Lower leg skin (tissue), 4 donors: Measurements from ENCODE around the gene STAT6. TPM values are rescaled to one million over a fixed set of nuclear protein-coding genes. Genes with fewer than 3 reads are reported as not detected.

Experiments used
- DNase-seq, 2 donors: peaks; one replicate each; pipeline ENCODE4 v3.0.0-alpha.2; 2019; ENCODE audit warnings: low spot score in 2 of 2
- H3K4me3 ChIP-seq: fragments of 200-600 bp; sonication (generic); 2 replicates; pipeline ENCODE4 v1.5.1; 2017; ENCODE audit warnings: mild to moderate bottlenecking, low read depth; ENCODE audit not compliant: poor library complexity, severe bottlenecking
- POLR2A ChIP-seq, 2 donors: fragments of 450-650 bp; IDR thresholded peaks; one replicate each; pipeline ENCODE4 v1.6.1; 2016 to 2017; ENCODE audit warnings: antibody characterized with exemption in 2 of 2, mild to moderate bottlenecking in 1 of 2, moderate library complexity in 1 of 2
- WGBS, 2 donors: methylation state at CpG; one replicate each; pipeline ENCODE4 v1.1.5; 2018; 5-methylcytosine and 5-hydroxymethylcytosine counted together
- intact Hi-C: fragments of 100-400 bp; cut with DNase I; formaldehyde crosslinking; loops from one replicate; pipeline ENCODE4 v1.15.0; 2023; ENCODE audit warnings: low total_unique reads
- total RNA-seq, 4 donors: library from RNA; depleted of rRNA; stranded (reverse); fragments of >200 nt; gene quantifications; one replicate each; pipeline ENCODE4 v1.1.0, GENCODE V29; 2016
- TF ChIP-seq, protein P1 (sequence below), 3 donors: fragments of 450-650 bp; IDR thresholded peaks; one replicate each; pipeline ENCODE4 v1.5.1; 2016; ENCODE audit warnings: antibody characterized with exemption in 3 of 3, mild to moderate bottlenecking in 3 of 3, moderate library complexity in 2 of 3

STAT6 gene
- total RNA-seq, 4 donors from 2014 or later: 105 to 210 (median 129) TPM

DNA sequence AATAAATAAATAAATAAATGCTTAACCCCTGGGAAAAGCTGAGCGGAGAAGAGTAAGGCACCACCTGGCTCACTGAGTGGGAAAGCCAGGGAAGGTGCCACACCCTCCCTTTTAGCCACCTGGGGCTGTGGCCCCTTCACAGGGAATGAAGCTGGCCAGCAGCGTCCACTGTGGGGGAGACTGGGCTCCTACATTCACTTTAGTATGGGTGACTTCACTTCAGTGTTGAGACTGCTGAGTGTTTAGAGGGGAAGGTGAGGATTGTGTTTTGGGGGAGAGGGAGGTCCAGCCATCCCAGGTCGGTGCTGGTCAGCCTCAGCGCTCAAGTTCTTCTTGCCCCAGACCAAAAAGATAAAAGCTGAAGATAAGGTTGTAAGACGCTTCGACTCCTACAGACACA lies 20.7 kb downstream of the STAT6 start:
- 30 to 32% methylated on average over 6 of the region's 6 CpGs for WGBS, 2 donors
- DNase-seq: no peak
- intact Hi-C loops: no loop called here

DNA sequence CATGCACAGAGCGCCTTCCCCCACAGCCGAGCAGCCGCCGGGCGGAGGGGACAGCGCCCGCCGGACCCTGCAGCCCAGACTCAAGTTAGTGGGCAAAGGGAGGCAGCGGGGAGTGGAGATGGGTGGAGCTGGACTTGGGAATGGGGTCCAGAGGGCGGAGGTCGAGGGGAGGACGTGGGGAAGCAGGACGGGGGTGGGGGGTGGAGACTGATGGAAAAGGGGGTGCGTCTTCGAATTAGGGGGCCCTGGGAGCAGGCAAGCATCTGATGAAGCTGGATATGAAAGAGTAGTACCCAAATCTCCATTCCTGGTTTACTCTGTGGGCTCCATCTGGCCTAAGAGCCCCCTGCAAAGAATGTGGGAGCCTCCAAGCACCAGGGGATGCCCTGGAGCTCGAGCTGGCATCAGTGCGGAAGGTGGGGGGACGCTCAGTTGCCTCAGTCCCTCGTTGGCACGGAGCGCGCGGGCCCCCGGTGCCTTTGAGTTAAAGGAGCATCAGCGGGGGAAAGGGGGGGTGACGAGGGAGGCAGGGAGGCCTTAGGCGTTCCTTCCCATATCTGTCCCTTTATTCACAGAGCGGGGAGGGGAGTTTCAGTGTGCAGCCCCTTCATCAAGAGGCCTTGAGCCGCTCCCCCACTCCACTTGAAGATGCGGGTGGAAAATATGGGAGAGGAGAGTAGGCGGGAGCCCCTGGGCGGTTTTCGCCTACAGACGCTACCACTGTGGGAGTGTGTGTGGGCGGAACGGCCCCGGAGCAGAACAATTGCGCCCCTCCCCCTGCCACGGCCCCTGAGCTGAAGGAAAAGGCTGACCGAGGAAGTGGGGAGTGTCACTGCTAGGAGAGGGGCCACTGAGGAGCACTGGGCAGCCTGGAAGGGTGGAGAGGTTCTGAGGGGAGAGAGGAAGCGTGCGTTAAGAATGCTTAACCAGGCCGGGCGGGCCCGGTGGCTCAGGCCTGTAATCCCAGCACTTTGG lies 21.6 kb downstream of the STAT6 start:
- 1 to 2% methylated on average over 45 of the region's 45 CpGs for WGBS, 2 donors
- TF ChIP-seq, protein P1, sequence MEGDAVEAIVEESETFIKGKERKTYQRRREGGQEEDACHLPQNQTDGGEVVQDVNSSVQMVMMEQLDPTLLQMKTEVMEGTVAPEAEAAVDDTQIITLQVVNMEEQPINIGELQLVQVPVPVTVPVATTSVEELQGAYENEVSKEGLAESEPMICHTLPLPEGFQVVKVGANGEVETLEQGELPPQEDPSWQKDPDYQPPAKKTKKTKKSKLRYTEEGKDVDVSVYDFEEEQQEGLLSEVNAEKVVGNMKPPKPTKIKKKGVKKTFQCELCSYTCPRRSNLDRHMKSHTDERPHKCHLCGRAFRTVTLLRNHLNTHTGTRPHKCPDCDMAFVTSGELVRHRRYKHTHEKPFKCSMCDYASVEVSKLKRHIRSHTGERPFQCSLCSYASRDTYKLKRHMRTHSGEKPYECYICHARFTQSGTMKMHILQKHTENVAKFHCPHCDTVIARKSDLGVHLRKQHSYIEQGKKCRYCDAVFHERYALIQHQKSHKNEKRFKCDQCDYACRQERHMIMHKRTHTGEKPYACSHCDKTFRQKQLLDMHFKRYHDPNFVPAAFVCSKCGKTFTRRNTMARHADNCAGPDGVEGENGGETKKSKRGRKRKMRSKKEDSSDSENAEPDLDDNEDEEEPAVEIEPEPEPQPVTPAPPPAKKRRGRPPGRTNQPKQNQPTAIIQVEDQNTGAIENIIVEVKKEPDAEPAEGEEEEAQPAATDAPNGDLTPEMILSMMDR (IDR thresholded peaks at IDR 0.05): no peak
- TF ChIP-seq POLR2A (IDR thresholded peaks at IDR 0.05): no peak
- intact Hi-C loops: no loop called here
- H3K4me3 ChIP-seq: peak overlapping the region; percentile 77
- DNase-seq: peak; percentile 73 to 96

More for the DNA sequence above, 20.7 kb downstream of the STAT6 start:
- no peak for TF ChIP-seq POLR2A (IDR thresholded peaks at IDR 0.05)
- TF ChIP-seq, protein P1 (IDR thresholded peaks at IDR 0.05): no peak
- peak overlapping the region; percentile 77 for H3K4me3 ChIP-seq

DNA sequence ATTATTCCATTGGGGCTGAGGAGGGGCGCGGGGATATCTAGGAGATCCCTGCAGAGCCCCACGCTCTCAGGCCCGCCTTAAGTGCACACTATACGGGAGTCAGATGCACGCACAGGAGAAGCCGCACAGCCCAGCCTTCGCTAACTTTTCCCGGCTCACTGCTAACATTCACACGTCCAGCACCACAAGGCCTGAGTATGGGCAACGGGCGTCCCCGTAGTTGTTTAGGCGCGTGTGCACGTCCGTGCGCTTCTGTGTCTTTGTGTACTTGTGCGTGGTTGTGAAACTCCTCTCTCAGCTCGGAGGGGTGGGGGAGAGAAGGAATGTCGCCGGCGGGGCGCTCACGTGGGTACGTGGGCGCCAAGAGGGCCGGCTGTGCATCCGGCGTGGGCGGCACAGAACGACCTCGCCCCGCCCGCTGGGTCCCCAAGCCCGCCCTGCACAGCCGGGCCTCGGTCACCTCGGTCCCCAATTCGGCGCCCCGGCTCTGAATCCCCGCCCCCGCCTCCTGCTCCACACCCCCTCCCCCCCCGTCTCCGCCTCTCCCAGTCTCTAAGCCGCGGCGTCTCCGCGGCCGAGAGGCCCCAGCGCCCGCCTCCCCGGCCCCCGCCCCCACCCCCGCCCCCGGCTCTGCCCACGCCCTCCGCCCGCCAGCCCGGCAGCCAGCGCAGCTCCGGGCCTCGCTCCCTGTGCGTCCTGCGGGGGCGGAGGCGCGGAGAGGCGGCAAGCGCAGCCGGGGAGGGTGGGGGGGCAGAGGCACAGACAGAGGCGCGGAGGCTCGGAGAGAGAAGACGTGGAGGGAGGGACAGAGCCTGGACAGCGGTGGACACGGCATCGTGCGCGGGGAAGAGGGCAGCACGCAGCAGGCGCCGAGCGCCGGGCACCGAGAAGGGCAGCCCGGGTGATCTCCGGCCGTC lies 22.6 kb downstream of the STAT6 start, which contains the start of gene NAB2:
Gene NAB2, plus strand, starts transcription at position 761 of the 917 bp plus-strand sequence. CDS start 158 bp downstream, outside the sequence.
- intact Hi-C loops: no loop called here
- 0% methylated on average over 55 to 61 of the region's 91 CpGs for WGBS, 2 donors
- peak; percentile 95 to 99 for DNase-seq
- H3K4me3 ChIP-seq: peak within 1 kb of the TSS; percentile 77
- TF ChIP-seq POLR2A (IDR thresholded peaks at IDR 0.05): peak in 1 of 2 donors; percentile 50
- TF ChIP-seq, protein P1 (IDR thresholded peaks at IDR 0.05): no peak

DNA sequence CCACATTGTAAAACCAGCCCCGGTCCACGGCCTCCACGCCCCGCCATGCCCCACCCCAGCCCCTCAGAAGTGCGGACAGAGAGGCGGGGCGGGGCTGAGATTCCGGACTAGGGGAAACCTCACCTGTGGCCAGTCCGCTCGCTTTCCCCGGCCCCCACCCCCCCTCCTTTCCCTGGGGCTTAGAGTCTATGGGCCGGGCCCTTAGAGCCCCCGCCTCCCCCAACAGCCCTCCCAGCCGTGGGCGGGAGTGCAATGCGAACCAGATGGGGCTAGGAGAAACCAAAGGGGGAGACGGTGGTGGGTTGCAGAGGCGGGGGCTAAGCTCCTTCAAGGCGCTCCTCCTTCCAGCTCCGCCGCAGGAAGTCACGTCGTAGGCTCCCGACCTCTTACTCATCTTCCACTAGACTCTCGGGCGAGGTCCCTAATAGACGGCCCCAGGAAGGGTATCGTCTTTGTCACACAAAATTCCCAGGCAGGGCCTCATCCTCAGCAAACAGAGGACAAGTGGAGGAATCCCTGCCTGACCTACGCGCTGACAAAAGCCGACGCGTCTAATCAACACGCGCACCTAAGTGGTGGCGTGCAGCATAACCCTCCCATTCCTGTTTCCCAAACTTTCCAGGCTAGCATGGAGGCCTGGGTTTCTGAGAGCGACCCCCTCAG lies 23.3 kb downstream of the STAT6 start:
- WGBS, 2 donors: 1% methylated on average over 18 to 37 of the region's 37 CpGs
- peak; percentile 89 to 97 for DNase-seq
- peak overlapping the region; percentile 36 for H3K4me3 ChIP-seq
- TF ChIP-seq POLR2A (IDR thresholded peaks at IDR 0.05): peak in 1 of 2 donors; percentile 45
- TF ChIP-seq, protein P1 (IDR thresholded peaks at IDR 0.05): no peak
- intact Hi-C loops: no loop called here
